Measurements from ENCODE around the gene ARID1B. TPM values are rescaled to one million over a fixed set of nuclear protein-coding genes. Genes with fewer than 3 reads are reported as not detected.

ARID1B gene
- total RNA-seq, 2 experiments from 2014 or later, result 90.1 to 164 TPM

- peaks cover 17% of the 10 kb centered on the region for H3K36me3 ChIP-seq (ENCODE audit: insufficient read depth, low read length)
- H3K27ac ChIP-seq (ENCODE audit: low read depth, low read length, poor library complexity, severe bottlenecking), result no peak overlapping the region
- H3K9me3 ChIP-seq (ENCODE audit: low read length), result no peaks in the 10 kb centered on the region
- no TSS peak for BruUV-seq (replicated peaks)
- intact Hi-C loops (cut with micrococcal nuclease; ENCODE audit: unreplicated experiment), result no loop called here
- no peak for DNase-seq (ENCODE audit: low spot score)
- H3K4me1 ChIP-seq (ENCODE audit: insufficient read depth, low read length, poor library complexity, severe bottlenecking), result peaks cover 5% of the 10 kb centered on the region
- no peak for TF ChIP-seq CTCF (conservative IDR thresholded peaks at IDR 0.05; ENCODE audit: low read length)
- no peak for TF ChIP-seq EZH2phosphoT487 (IDR thresholded peaks at IDR 0.05; ENCODE audit: borderline replicate concordance, low read depth, low read length)
- H4K20me1 ChIP-seq (ENCODE audit: insufficient read depth, low read length), result no peaks in the 10 kb centered on the region
- H3K79me2 ChIP-seq (ENCODE audit: insufficient read depth, low read depth, low read length), result peaks cover 27% of the 10 kb centered on the region; the same call in 1 of the 2 replicates
- ChIA-PET CTCF (ENCODE audit: unreplicated experiment) (interaction anchor here (0.5 kb wide), 1 partner anchor 19 kb away, joined by 3 read pairs; no protein-coding TSS in a partner anchor), POLR2A (interaction anchor here (0.6 to 2.3 kb wide), 13 partner anchors 9 to 118 kb away, joined by 3 to 8 read pairs (median 4); no protein-coding TSS in a partner anchor)
- no peak overlapping the region for H3K4me3 ChIP-seq (ENCODE audit: low read depth, low read length, poor library complexity, severe bottlenecking)
- no peak overlapping the region for H2AFZ ChIP-seq (ENCODE audit: low read length)
- no peaks in the 10 kb centered on the region for H3K9me2 ChIP-seq (ENCODE audit: insufficient read depth, low read length)
- no peak overlapping the region for H3K4me2 ChIP-seq (ENCODE audit: low read length)
Measured at GRCh38 chr6:156925026-156925425, 147.8 kb downstream of the ARID1B start.

DNA sequence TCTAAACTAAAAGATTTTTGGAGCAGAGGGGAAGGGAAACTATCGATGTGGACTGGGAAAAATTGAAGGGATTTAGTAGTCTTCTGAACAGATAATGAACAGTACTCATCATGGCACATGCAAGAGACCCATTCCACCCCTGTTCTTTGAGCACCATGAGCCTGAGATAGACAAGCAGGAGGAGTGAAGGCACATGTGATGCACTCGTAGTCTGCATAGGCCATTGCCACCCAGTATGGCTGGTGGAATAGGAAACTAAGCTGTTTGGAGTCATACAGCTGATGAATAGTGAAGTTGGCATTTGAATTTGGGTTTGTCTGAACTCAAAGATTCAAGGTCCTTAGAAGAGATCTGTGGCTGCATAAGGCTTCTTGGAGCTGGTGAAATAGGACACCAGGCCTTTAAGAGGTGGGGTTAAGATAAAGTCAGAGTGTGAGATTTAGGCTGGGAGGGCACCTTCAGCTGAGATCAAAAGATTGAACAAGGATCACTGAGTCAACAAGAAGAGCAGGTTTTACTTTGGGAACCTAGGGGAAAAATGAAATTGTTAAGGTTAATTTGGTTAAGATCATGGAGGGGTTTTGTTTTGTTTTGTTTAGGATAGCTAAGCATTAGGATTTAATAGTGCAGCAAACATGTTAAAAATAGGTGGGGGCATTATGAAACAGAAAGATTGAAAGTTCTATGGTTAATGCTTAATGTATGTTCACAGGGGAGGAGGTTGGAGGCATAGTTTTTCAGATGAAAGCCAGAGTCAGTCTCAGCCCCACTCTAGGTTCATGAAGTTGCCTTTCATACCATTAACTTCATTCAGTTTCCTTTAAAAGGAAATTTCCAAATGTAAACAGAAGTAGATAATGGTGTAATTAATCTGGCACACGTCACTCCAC, 148.8 kb downstream of the ARID1B start:
- Histone ChIP-seq H3K36me3 (ENCODE audit: insufficient read depth, low read length) (peaks cover 17% of the 10 kb centered on the region), H3K79me2 (ENCODE audit: insufficient read depth, low read depth, low read length) (peaks cover 21% of the 10 kb centered on the region; the same call in 1 of the 2 replicates), H4K20me1 (ENCODE audit: insufficient read depth, low read length) (no peaks in the 10 kb centered on the region), H3K4me1 (ENCODE audit: insufficient read depth, low read length, poor library complexity, severe bottlenecking) (peaks cover 5% of the 10 kb centered on the region), H3K4me3 (ENCODE audit: low read depth, low read length, poor library complexity, severe bottlenecking) (no peak overlapping the region), H3K9me2 (ENCODE audit: insufficient read depth, low read length) (no peaks in the 10 kb centered on the region), H2AFZ (ENCODE audit: low read length) (no peak overlapping the region), H3K9me3 (ENCODE audit: low read length) (no peaks in the 10 kb centered on the region), H3K4me2 (ENCODE audit: low read length) (no peak overlapping the region), H3K27ac (ENCODE audit: low read depth, low read length, poor library complexity, severe bottlenecking) (no peak overlapping the region)
- DNase-seq (ENCODE audit: low spot score), result no peak
- intact Hi-C loops (cut with micrococcal nuclease; ENCODE audit: unreplicated experiment), result no loop called here
- ChIA-PET POLR2A (interaction anchor here (0.6 to 2.3 kb wide), 9 partner anchors 9 to 423 kb away, joined by 3 to 8 read pairs (median 4); no protein-coding TSS in a partner anchor), CTCF (ENCODE audit: unreplicated experiment) (no interaction called here)
- TF ChIP-seq CTCF (conservative IDR thresholded peaks at IDR 0.05; ENCODE audit: low read length) (no peak), EZH2phosphoT487 (IDR thresholded peaks at IDR 0.05; ENCODE audit: borderline replicate concordance, low read depth, low read length) (no peak)
- BruUV-seq (replicated peaks), result no TSS peak

DNA sequence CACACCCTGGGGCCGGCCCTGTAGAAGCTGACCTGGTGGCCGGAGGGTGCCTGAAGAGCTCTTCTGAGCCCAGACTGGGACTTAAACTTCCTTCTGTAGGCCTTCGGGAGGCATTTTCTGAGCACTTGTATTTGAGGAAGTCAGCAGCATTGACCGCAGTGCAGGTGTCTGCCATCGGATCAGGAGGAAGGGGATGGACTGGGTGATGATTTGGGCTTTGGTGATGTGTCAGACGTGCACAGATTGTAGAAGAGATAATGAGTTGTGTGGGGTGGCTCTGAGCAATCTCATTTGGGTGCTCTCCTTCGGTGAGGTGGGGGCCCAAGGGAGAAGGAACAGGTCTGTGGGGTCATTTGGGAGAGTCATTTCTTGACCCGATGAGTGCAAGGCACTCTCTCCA, 150.9 kb downstream of the ARID1B start:
- ChIA-PET POLR2A (no interaction called here), CTCF (ENCODE audit: unreplicated experiment) (no interaction called here)
- intact Hi-C loops (cut with micrococcal nuclease; ENCODE audit: unreplicated experiment), result no loop called here
- H3K4me1 ChIP-seq (ENCODE audit: insufficient read depth, low read length, poor library complexity, severe bottlenecking), result peaks cover 19% of the 10 kb centered on the region
- no peak overlapping the region for H3K27ac ChIP-seq (ENCODE audit: low read depth, low read length, poor library complexity, severe bottlenecking)
- TF ChIP-seq EZH2phosphoT487 (IDR thresholded peaks at IDR 0.05; ENCODE audit: borderline replicate concordance, low read depth, low read length), result no peak
- TF ChIP-seq CTCF (conservative IDR thresholded peaks at IDR 0.05; ENCODE audit: low read length), result no peak
- H3K9me2 ChIP-seq (ENCODE audit: insufficient read depth, low read length), result no peaks in the 10 kb centered on the region
- peaks cover 5% of the 10 kb centered on the region; the same call in 1 of the 2 replicates for H3K36me3 ChIP-seq (ENCODE audit: insufficient read depth, low read length)
- no peak overlapping the region for H3K4me3 ChIP-seq (ENCODE audit: low read depth, low read length, poor library complexity, severe bottlenecking)
- peaks cover 31% of the 10 kb centered on the region; the same call in 1 of the 2 replicates for H3K79me2 ChIP-seq (ENCODE audit: insufficient read depth, low read depth, low read length)
- H3K4me2 ChIP-seq (ENCODE audit: low read length), result no peak overlapping the region
- no peak overlapping the region for H2AFZ ChIP-seq (ENCODE audit: low read length)
- DNase-seq (ENCODE audit: low spot score), result no peak
- no peaks in the 10 kb centered on the region for H4K20me1 ChIP-seq (ENCODE audit: insufficient read depth, low read length)
- no peaks in the 10 kb centered on the region for H3K9me3 ChIP-seq (ENCODE audit: low read length)
- BruUV-seq (replicated peaks), result no TSS peak

All from OCI-LY7 (cell line).